ENCODE data around the gene STK17A.
"Not testable (repeated sequence)": the region's sequence is repeated elsewhere in the genome, so short reads cannot be mapped to it uniquely, and the experiment has no call there.

The STK17A gene

GRCh38 chr7:43596426-43596825, 13.5 kb downstream of the STK17A start:
- not testable (repeated sequence) for DNase-seq (ENCODE audit: low read depth, low spot score)

- DNase-seq (ENCODE audit: low read depth, low spot score): no peak
Measured at GRCh38 chr7:43600056-43600455, 17.1 kb downstream of the STK17A start.

- DNase-seq (ENCODE audit: low read depth, low spot score): no peak
Measured at GRCh38 chr7:43602256-43602655, 19.3 kb downstream of the STK17A start.

- DNase-seq (ENCODE audit: low read depth, low spot score): no peak
Measured at GRCh38 chr7:43604251-43604650, 21.3 kb downstream of the STK17A start.

GRCh38 chr7:43609097-43609496, 26.2 kb downstream of the STK17A start:
- no peak for DNase-seq (ENCODE audit: low read depth, low spot score)

- no peak for DNase-seq (ENCODE audit: low read depth, low spot score)
Measured at GRCh38 chr7:43612128-43612527, 29.2 kb downstream of the STK17A start.

- DNase-seq (ENCODE audit: low read depth, low spot score): no peak
Measured at GRCh38 chr7:43612599-43613589, 30.0 kb downstream of the STK17A start.

- DNase-seq (ENCODE audit: low read depth, low spot score): no peak
Measured at GRCh38 chr7:43615558-43616145, 32.7 kb downstream of the STK17A start.

- DNase-seq (ENCODE audit: low read depth, low spot score): no peak
Measured at GRCh38 chr7:43616977-43617376, 34.1 kb downstream of the STK17A start.

GRCh38 chr7:43618073-43618472, 35.2 kb downstream of the STK17A start:
- DNase-seq (ENCODE audit: low read depth, low spot score): no peak

GRCh38 chr7:43619213-43620012, 36.5 kb downstream of the STK17A start:
- no peak for DNase-seq (ENCODE audit: low read depth, low spot score)

GRCh38 chr7:43621729-43622448, 39.0 kb downstream of the STK17A start:
- DNase-seq (ENCODE audit: low read depth, low spot score): no peak

GRCh38 chr7:43624156-43624555, 41.2 kb downstream of the STK17A start:
- DNase-seq (ENCODE audit: low read depth, low spot score): no peak

GRCh38 chr7:43625453-43625852, 42.5 kb downstream of the STK17A start:
- DNase-seq (ENCODE audit: low read depth, low spot score): no peak

- DNase-seq (ENCODE audit: low read depth, low spot score): no peak
Measured at GRCh38 chr7:43625980-43626379, 43.1 kb downstream of the STK17A start.

- no peak for DNase-seq (ENCODE audit: low read depth, low spot score)
Measured at GRCh38 chr7:43626695-43627094, 43.8 kb downstream of the STK17A start.

- not testable (repeated sequence) for DNase-seq (ENCODE audit: low read depth, low spot score)
Measured at GRCh38 chr7:43627798-43628197, 44.9 kb downstream of the STK17A start.

- DNase-seq (ENCODE audit: low read depth, low spot score): no peak
Measured at GRCh38 chr7:43628431-43628830, 45.5 kb downstream of the STK17A start.

- DNase-seq (ENCODE audit: low read depth, low spot score): no peak
Measured at GRCh38 chr7:43629857-43630256, 46.9 kb downstream of the STK17A start.

GRCh38 chr7:43630482-43630881, 47.6 kb downstream of the STK17A start:
- DNase-seq (ENCODE audit: low read depth, low spot score): no peak

- DNase-seq (ENCODE audit: low read depth, low spot score): no peak
Measured at GRCh38 chr7:43631559-43631958, 48.7 kb downstream of the STK17A start.
